HG02852 (cell line): ENCODE data around the gene SPINK5.

ENCODE experiments used
- ATAC-seq: cut with Tn5 transposase; IDR thresholded peaks from one replicate; pipeline ENCODE4 v1.9.1; 2021; ENCODE audit warnings: mild to moderate bottlenecking, moderate library complexity; ENCODE audit not compliant: unreplicated experiment

The SPINK5 gene

GRCh38 chr5:148090773-148091250, 27.0 kb downstream of the SPINK5 start:
- no peak for ATAC-seq

- no peak for ATAC-seq
Observed at GRCh38 chr5:148091991-148092964, 28.5 kb downstream of the SPINK5 start.

- ATAC-seq: no peak
Observed at GRCh38 chr5:148094336-148094735, 30.6 kb downstream of the SPINK5 start.

- ATAC-seq: no peak
Observed at GRCh38 chr5:148104226-148104625, 40.4 kb downstream of the SPINK5 start.

DNA sequence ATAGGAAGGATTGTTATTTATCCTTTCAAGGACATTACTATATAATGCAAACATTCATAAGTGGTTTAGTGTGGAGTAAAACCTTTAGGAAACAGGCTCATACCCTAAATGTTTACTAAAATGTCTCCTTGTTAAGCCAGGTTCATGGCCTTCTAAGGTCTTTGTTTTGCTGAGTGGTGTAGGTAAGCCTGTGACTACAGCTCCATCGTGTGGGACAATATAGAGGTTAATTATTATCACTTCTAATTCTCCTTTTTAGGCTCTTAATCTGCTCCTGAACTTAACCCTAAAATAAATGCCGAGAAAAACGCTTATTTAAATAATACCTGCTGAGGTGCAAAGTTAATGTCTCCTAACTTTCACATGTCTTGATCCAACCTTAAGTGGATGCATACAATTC, 43.8 kb downstream of the SPINK5 start:
- no peak for ATAC-seq

DNA sequence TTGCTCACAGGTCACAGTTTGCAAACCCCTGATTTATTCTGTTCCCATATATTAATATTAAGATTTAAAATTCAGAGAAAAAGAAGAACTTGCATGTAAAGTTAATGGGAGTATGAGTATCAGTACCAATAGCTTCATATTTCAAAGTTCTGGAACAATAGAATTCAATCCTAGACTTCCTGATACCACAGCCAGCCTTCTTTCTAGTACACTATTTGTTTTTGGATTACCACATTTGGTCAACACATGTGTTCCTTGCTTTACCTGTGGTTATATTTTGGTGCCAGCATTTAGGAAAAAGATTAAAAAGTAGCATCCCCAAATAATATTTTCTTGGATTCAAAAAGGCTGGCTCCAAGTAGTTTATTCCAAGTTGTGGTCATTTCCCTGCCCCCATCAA, 49.5 kb downstream of the SPINK5 start:
- ATAC-seq: no peak

GRCh38 chr5:148120317-148120716, 56.5 kb downstream of the SPINK5 start:
- ATAC-seq: no peak

DNA sequence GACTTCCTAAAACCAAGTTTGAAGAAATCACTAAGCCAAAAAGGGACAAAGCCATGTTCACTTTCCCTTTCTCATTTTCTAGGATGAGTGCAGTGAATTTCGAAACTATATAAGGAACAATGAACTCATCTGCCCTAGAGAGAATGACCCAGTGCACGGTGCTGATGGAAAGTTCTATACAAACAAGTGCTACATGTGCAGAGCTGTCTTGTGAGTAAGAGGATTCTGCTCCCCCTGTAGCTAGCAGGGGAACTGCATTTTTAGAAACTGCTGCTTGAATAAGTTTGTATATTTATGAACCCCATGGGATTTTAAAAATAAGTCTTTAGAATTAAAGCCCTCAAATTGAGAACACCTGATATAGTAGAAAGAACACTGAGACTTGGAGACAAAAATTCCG, 61.9 kb downstream of the SPINK5 start:
- ATAC-seq: no peak

GRCh38 chr5:148135091-148136048, 71.6 kb downstream of the SPINK5 start:
- no peak for ATAC-seq

DNA sequence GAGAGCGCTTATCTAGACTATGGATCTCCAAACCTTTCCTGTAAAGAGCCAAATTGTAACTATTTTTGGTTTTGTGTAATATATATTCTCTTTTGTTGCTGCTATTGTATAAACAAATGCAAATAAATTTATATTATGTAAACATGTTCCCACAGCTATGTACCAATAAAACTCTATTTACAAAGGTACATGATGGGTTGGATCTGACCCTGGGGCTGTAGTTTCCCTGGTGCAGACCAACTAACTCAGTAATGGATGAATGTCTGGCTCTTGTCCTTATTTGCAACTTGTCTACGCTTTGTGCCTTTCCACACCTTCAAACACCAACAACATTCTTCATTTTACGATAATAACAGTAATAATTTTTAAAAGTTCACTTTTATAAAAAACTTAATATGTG, 77.1 kb downstream of the SPINK5 start:
- ATAC-seq: no peak

DNA sequence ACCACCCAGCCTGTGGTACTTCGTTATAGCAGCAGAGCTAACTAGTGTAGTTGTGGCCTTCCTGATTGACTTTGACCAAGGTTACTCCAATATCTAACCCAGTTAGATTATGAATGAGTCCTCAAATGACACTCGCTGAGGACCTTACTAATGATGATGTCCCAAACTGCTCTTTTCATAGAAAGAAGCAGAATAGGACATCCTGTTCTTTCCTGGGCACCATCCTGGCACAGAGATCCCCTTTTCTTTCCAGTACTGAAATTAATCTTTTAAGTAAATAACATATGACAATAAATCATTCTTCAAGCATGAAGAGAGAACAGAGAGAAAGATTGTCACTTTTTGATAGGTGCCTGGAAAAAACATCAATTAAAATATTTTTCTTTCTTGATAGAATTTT, 77.9 kb downstream of the SPINK5 start:
- no peak for ATAC-seq

GRCh38 chr5:148145916-148146315, 82.1 kb downstream of the SPINK5 start:
- ATAC-seq: no peak

DNA sequence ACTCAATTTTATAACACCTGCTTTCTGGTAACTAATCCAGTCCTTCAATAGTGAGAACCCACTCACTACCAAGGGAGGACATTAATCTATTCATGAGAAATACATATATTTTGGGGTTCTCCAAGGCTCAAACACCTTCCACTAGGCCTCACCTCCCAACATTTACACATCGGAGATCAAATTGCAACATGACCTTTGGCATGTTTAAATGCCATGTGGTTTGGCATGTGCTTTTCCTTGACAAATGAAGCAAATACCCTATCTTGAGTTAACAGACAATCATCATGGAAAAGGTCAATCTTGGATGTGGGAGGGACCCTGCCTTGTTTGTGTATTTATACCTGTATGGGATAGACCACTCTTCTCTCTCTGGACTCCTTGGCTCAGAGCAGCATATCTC, 82.7 kb downstream of the SPINK5 start:
- ATAC-seq: no peak

GRCh38 chr5:148147415-148147814, 83.6 kb downstream of the SPINK5 start:
- no peak for ATAC-seq

DNA sequence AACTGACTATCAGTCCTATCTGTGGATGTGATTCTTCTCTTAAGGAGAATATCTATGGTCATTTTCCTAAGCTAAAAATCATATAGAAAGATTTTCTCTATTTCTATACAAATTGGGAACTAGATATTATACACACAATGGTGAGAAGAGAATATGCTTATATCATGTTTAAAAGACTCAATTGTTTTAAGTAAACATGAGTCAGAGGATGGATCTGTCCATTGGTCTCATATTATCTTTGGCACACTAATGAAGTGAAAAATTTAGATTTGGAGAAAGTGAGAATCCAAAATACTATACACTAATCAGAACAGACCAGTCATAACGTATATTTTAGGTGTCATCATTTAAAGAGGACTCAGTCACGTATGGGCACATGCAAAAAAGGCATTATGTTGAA, 88.1 kb downstream of the SPINK5 start:
- ATAC-seq: no peak

GRCh38 chr5:148152781-148153180, 89.0 kb downstream of the SPINK5 start:
- ATAC-seq: no peak

- ATAC-seq: no peak
Observed at GRCh38 chr5:148156609-148157008, 92.8 kb downstream of the SPINK5 start.

- no peak for ATAC-seq
Observed at GRCh38 chr5:148162038-148162437, 98.3 kb downstream of the SPINK5 start.

GRCh38 chr5:148163345-148163744, 99.6 kb downstream of the SPINK5 start:
- no peak for ATAC-seq

GRCh38 chr5:148166550-148167283, 102.9 kb downstream of the SPINK5 start:
- no peak for ATAC-seq

GRCh38 chr5:148168246-148168645, 104.5 kb downstream of the SPINK5 start, which contains the start of gene SPINK14:
Gene SPINK14, plus strand, starts transcription at chr5:148168546. Its CDS starts 1,187 bp downstream, at chr5:148169733.
- no peak for ATAC-seq
